K562 (cell line): ENCODE data around the gene TAF8. TPM values are rescaled to one million over a fixed set of nuclear protein-coding genes. Genes with fewer than 3 reads are reported as not detected.

Experiments
- EHMT2 ChIP-seq: fragments of 450-650 bp; IDR thresholded peaks from 2 replicates; pipeline ENCODE4 v1.6.1; 2018; ENCODE audit warnings: antibody characterized with exemption
- EP300 ChIP-seq: IDR thresholded peaks from 2 replicates; pipeline ENCODE4 v1.6.1; 2012; ENCODE audit warnings: low read length, improper control_type of control experiment
- ETV1 ChIP-seq: fragments of 450-650 bp; conservative IDR thresholded peaks from 2 replicates; pipeline ENCODE4 v1.6.1; 2016; ENCODE audit warnings: missing genetic modification characterization, control low read depth, low read depth, missing compliant biosample characterization
- FOXP1 ChIP-seq: sonication (generic); formaldehyde crosslinking; IDR thresholded peaks from 2 replicates; pipeline ENCODE4 v1.8.0; 2022; ENCODE audit warnings: mild to moderate bottlenecking, missing genetic modification reagents
- KDM5B ChIP-seq: fragments of 200-600 bp; sonication (generic); IDR thresholded peaks from 2 replicates; pipeline ENCODE4 v1.6.1; 2012; ENCODE audit warnings: low read depth, mild to moderate bottlenecking, moderate library complexity, low read length, control low read depth, inconsistent platforms; ENCODE audit not compliant: insufficient replicate concordance
- L3MBTL2 ChIP-seq: fragments of 450-650 bp; IDR thresholded peaks from 2 replicates; pipeline ENCODE4 v1.6.1; 2016; ENCODE audit warnings: mild to moderate bottlenecking, moderate library complexity
- MAZ ChIP-seq, 2 experiments: fragments of 450-650 bp in 1 of 2; sonication (generic) in 1 of 2; formaldehyde crosslinking; IDR thresholded peaks in 1 of 2; conservative IDR thresholded peaks in 1 of 2; 2 replicates each; pipeline versions ENCODE4 v1.4.0 to v1.5.0; 2020; ENCODE audit warnings: mild to moderate bottlenecking in 1 of 2, missing genetic modification reagents in 1 of 2
- MBD2 ChIP-seq: sonication (generic); IDR thresholded peaks from 2 replicates; pipeline ENCODE4 v1.6.1; 2016; ENCODE audit warnings: low read depth, borderline replicate concordance
- NCOA1 ChIP-seq: fragments of 450-650 bp; IDR thresholded peaks from 2 replicates; pipeline ENCODE4 v1.6.1; 2016; ENCODE audit warnings: low read depth
- NCOA2 ChIP-seq, 2 experiments: fragments of 450-650 bp; IDR thresholded peaks; 2 replicates each; pipeline ENCODE4 v1.6.1; 2018; ENCODE audit warnings: mild to moderate bottlenecking in 2 of 2, moderate library complexity in 1 of 2; ENCODE audit not compliant: partially characterized antibody in 2 of 2
- NFYB ChIP-seq: IDR thresholded peaks from 2 replicates; pipeline ENCODE4 v1.6.1; 2011; ENCODE audit warnings: mild to moderate bottlenecking, moderate library complexity; ENCODE audit not compliant: insufficient read length; ENCODE audit errors: extremely low read depth
- SPI1 ChIP-seq: IDR thresholded peaks from 2 replicates; pipeline ENCODE4 v1.6.1; 2011; ENCODE audit warnings: low read depth, low read length, control low read depth, borderline replicate concordance
- SRF ChIP-seq, 2 experiments: fragments of 250-450, 450-650 bp in 1 of 2; sonication (Bioruptor Pico) in 1 of 2; sonication (generic) in 1 of 2; formaldehyde crosslinking; IDR thresholded peaks; 2 replicates each; pipeline versions ENCODE4 v1.5.0 to v1.5.1; 2020 to 2022; ENCODE audit warnings: mild to moderate bottlenecking in 1 of 2, missing genetic modification reagents in 1 of 2
- WHSC1 ChIP-seq: IDR thresholded peaks from one replicate; pipeline ENCODE4 v1.6.1; 2012; ENCODE audit warnings: low read length, control low read depth, inconsistent platforms
- ZBED1 ChIP-seq: IDR thresholded peaks from 2 replicates; pipeline ENCODE4 v1.6.1; 2014
- ZC3H11A ChIP-seq: IDR thresholded peaks from 2 replicates; pipeline ENCODE4 v1.6.1; 2012; ENCODE audit warnings: low read depth, low read length, improper control_type of control experiment
- ZNF311 ChIP-seq: fragments of 250-450 bp; sonication (Bioruptor Pico); IDR thresholded peaks from 2 replicates; pipeline ENCODE4 v1.4.0; 2020; ENCODE audit warnings: mild to moderate bottlenecking, moderate library complexity
- ZNF77 ChIP-seq: fragments of 250-450 bp; sonication (Bioruptor Pico); IDR thresholded peaks from 2 replicates; pipeline ENCODE4 v1.5.0; 2020
- polyA plus RNA-seq, 8 experiments: library from polyadenylated mRNA; depleted of rRNA in 4 of 8; stranded (reverse) in 5 of 8; unstranded in 3 of 8; fragments of >200 nt; fragmentation: Nextera tagmentation in 2 of 8; fragmentation: Illumina TruSeq in 1 of 8; extraction: Ambion mirVana in 2 of 8; extraction: Trizol in 1 of 8; gene quantifications; 2 replicates each; pipeline versions ENCODE4 v1.2.1 to v1.2.3, GENCODE V29; 2011 to 2014; ENCODE audit warnings: inconsistent platforms in 1 of 8, missing spikeins in 1 of 8
- total RNA-seq, 7 experiments: library from RNA; depleted of rRNA in 6 of 7; stranded (reverse); fragments of >200 nt in 6 of 7; fragmentation: Illumina TruSeq in 2 of 7; extraction: Trizol in 2 of 7; gene quantifications; 2 replicates each; pipeline versions ENCODE4 v1.2.1 to v1.2.3, GENCODE V29; 2011 to 2021; ENCODE audit warnings: low replicate concordance in 1 of 7
- TF ChIP-seq, protein P1 (sequence below): fragments of 450-650 bp; IDR thresholded peaks from 2 replicates; pipeline ENCODE4 v1.6.1; 2016; ENCODE audit warnings: mild to moderate bottlenecking
- TF ChIP-seq, protein P2 (sequence below): sonication (generic); formaldehyde crosslinking; IDR thresholded peaks from 2 replicates; pipeline ENCODE4 v1.8.0; 2022; ENCODE audit warnings: missing genetic modification reagents, mild to moderate bottlenecking, moderate library complexity, borderline replicate concordance
- TF ChIP-seq, protein P3 (sequence below): sonication (generic); formaldehyde crosslinking; IDR thresholded peaks from 2 replicates; pipeline ENCODE4 v1.8.0; 2022; ENCODE audit warnings: mild to moderate bottlenecking, missing genetic modification reagents
- TF ChIP-seq, protein P4 (sequence below): fragments of 250-450 bp; sonication (Bioruptor Pico); IDR thresholded peaks from 2 replicates; pipeline ENCODE4 v1.8.0; 2022; ENCODE audit warnings: moderate library complexity, mild to moderate bottlenecking, inconsistent platforms

Gene TAF8
- total and polyA plus RNA-seq, 9 of the 15 experiments (the other 6 are each of a cell fraction or from before 2014, with no cell fraction given): 29.4 to 84.0 (median 52.6) TPM

DNA sequence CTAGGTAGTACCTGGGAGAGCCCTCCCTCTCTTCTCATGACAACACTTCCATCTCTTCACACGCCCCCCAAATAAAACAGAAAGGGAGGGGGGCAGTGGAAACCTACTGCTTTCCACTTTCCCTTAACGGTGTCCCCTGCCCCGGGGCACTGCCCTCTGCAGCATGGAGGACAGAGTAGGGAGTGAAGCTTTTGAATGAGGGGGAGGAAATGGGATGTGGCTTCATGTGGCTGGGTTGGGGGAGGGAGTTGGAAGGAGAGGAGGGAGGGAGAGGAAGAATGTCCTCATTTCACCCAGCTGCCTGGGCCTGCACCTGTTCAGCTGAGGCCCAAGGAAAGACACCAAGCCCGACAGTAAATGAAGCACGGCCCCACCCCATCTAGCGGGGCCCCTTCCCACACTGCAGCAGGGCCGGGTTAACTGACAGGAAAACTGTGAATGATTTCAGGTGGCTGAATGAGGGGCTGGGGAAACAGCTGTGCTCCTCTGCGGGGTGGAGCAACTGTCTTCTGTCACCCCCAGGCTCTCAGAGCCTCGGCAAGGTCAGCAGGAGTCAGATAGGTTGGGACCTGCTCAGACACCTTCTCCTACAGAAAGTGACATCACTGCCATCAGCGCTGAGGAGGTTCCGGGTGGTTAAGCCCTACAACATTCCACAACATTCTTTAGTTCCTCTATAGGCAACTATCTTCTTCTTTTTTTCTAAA lies 40.0 kb upstream of the TAF8 start (continued):
- TF ChIP-seq, protein P1, sequence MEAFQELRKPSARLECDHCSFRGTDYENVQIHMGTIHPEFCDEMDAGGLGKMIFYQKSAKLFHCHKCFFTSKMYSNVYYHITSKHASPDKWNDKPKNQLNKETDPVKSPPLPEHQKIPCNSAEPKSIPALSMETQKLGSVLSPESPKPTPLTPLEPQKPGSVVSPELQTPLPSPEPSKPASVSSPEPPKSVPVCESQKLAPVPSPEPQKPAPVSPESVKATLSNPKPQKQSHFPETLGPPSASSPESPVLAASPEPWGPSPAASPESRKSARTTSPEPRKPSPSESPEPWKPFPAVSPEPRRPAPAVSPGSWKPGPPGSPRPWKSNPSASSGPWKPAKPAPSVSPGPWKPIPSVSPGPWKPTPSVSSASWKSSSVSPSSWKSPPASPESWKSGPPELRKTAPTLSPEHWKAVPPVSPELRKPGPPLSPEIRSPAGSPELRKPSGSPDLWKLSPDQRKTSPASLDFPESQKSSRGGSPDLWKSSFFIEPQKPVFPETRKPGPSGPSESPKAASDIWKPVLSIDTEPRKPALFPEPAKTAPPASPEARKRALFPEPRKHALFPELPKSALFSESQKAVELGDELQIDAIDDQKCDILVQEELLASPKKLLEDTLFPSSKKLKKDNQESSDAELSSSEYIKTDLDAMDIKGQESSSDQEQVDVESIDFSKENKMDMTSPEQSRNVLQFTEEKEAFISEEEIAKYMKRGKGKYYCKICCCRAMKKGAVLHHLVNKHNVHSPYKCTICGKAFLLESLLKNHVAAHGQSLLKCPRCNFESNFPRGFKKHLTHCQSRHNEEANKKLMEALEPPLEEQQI: peak; percentile 21; the same call in 1 of the 2 replicates
- TF ChIP-seq KDM5B (peak; percentile 38), MBD2 (no peak), ZBED1 (no peak), WHSC1 (no peak), ETV1 (peak; percentile 28), ZNF77 (CRISPR knock-in tag) (no peak), SRF (CRISPR knock-in tag; IDR thresholded peaks at IDR 0.05) (0 out of 4 replicates have a peak, but pooled peaks of 1 of the 2 experiments have one; percentile 8), L3MBTL2 (peak; percentile 79), NCOA1 (peak; percentile 81), EHMT2 (peak; percentile 58; the same call in 1 of the 2 replicates), NCOA2 (IDR thresholded peaks at IDR 0.05; ENCODE audit: partially characterized antibody in 2 of 2) (no peak), NFYB (no peak), FOXP1 (CRISPR knock-in tag) (0 out of 2 replicates have a peak, but pooled peaks have one; percentile 61), SPI1 (peak; percentile 58; the same call in 1 of the 2 replicates), ZNF311 (no peak), EP300 (peak; percentile 44; the same call in 1 of the 2 replicates), ZC3H11A (no peak), MAZ (CRISPR knock-in tag; conservative IDR thresholded peaks at IDR 0.05 in 1 of 2, IDR thresholded peaks at IDR 0.05 in 1 of 2) (peak; percentile 65 to 76; a peak in 3 of 4 replicates)
- TF ChIP-seq, protein P2, sequence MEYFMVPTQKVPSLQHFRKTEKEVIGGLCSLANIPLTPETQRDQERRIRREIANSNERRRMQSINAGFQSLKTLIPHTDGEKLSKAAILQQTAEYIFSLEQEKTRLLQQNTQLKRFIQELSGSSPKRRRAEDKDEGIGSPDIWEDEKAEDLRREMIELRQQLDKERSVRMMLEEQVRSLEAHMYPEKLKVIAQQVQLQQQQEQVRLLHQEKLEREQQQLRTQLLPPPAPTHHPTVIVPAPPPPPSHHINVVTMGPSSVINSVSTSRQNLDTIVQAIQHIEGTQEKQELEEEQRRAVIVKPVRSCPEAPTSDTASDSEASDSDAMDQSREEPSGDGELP (CRISPR knock-in tag): peak; percentile 87
- TF ChIP-seq, protein P3, sequence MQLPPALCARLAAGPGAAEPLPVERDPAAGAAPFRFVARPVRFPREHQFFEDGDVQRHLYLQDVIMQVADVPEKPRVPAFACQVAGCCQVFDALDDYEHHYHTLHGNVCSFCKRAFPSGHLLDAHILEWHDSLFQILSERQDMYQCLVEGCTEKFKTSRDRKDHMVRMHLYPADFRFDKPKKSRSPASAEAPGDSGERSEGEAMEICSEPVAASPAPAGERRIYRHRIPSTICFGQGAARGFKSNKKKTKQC (CRISPR knock-in tag): no peak
- TF ChIP-seq, protein P4, sequence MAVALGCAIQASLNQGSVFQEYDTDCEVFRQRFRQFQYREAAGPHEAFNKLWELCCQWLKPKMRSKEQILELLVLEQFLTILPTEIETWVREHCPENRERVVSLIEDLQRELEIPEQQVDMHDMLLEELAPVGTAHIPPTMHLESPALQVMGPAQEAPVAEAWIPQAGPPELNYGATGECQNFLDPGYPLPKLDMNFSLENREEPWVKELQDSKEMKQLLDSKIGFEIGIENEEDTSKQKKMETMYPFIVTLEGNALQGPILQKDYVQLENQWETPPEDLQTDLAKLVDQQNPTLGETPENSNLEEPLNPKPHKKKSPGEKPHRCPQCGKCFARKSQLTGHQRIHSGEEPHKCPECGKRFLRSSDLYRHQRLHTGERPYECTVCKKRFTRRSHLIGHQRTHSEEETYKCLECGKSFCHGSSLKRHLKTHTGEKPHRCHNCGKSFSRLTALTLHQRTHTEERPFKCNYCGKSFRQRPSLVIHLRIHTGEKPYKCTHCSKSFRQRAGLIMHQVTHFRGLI (CRISPR knock-in tag): no peak
